ELR (cell line): ENCODE measurements around the gene RABL6.
"Not testable (repeated sequence)": the region's sequence is repeated elsewhere in the genome, so short reads cannot be mapped to it uniquely, and the experiment has no call there.

Experiments
- DNase-seq: peaks from one replicate; pipeline ENCODE4 v3.0.0-alpha.2; 2015; ENCODE audit warnings: low read depth

RABL6 gene

DNA sequence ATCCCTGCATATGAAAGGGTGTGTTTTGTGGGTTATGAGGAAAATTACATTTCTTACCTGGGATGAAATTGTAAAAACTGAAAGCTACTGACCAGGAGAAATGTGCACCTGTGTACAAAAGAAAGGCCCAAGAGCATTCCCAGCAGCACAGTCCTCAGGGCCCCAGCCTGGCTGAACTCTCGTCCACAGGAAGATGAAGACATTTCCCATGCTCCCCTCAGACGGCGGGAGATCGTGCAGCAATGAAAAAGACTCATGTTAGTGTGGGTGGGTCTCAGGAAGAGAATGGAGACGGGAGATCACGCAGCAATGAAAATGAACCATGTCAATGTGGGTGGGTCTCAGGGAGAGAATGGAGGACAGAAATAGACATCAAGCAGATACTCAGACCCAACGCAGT lies 30.8 kb upstream of the RABL6 start:
- no peak for DNase-seq

- no peak for DNase-seq
These were observed 30.4 kb upstream of the RABL6 start for GRCh38 chr9:136777359-136777758.

DNA sequence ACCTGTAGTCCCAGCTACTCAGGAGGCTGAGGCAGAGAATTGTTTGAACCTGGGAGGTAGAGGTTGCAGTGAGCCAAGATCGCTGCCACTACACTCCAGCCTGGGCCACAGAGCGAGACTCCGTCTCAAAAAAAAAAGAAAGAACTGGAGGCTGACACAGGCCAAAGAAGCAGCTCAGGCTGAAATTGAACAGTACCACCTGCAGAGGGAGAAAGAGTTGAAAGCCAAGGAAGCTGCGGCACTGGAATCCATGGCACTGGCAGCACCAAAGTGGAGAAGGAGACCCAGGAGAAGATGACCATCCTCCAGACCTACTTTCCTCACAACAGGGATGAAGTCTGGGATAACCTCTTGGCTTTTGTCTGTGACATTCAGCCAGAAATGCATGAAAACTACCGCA lies 27.9 kb upstream of the RABL6 start:
- DNase-seq, result peak; percentile 28

DNA sequence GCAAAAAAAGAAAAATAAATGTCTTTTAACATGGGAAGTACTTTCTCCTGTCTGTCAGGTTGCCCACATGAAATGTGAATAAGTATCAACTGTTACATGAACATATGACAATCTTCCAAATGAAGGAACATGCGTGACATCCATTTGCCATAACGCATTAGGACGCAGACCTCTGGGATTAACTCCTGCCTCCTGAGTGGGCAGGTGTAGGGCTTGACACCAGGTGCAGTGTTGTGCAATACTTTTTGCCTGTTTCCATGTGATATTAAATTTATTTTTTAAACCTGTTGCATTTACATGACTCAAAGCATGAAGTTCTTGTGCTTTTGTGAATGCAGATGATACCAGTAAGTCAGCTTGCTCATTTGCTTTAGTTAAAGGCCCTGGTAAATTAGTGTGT lies 25.3 kb upstream of the RABL6 start:
- DNase-seq, result no peak

DNA sequence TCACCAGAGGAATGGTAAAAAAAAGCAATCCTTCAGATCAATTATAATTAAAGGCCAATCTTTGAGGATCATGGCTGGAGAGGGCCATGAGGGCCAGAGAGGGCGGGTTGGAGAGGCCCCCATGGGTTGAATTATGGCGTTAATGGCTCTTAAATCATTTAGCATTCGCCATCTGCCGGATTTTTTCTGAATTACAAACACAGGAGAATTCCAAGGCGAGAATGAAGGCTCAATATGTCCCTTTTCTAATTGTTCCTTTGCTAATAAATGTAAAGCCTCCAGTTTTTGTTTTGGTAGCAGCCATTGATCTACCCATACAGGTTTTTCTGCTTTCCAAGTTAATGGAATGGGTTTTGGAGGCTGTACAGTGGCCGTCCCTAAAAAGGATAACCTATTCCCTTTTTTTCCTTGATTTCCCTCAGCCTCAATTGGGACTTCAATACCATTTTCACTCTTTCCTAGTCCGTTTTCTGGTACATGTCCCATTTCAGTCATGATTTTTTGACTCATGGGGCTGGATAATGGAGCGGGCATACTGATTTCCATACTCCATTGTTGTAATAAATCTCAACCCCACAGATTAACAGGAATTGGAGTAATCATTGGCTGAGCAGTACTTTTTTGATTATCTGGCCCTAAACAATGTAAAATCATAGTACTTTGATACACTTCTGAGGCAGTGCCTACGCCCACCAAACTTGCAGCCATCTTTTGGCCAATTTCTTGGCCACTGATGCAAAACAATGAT lies 23.3 kb upstream of the RABL6 start:
- peak; percentile 68 for DNase-seq

- DNase-seq, result no peak
These were observed 22.8 kb upstream of the RABL6 start for GRCh38 chr9:136784997-136785361.

DNA sequence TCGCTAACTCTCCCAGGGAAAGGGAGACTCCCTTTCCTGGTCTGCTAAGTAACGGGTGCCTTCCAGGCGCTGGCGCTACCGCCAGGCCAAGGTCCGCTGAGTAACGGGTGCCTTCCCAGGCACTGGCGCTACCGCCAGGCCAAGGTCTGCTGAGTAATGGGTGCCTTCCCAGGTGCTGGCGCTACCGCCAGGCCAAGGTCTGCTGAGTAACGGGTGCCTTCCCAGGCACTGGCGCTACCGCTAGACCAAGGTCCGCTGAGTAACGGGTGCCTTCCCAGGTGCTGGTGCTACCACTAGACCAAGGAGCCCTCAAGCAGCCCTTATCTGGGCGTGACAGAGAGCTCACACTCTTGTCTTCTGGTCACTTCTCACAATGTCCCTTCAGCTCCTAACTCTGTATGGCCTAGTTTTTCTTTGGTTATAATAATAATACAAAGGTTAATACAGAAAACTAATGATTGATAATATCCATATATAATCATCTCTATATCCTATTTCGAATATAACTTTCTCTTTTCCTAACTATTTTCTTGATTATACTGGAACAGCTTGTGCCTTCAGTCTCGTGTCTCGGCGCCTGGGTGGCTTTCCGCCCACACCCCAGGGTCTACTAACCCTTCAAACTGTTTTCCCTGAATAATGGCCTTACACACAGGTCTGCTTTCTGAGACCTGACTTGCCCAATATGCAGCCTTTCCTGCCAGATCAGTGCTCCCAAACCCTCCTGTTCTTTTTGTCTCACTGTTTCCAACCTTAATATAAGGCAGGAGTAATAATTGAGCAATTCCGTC lies 22.0 kb upstream of the RABL6 start:
- not testable (repeated sequence) for DNase-seq

- DNase-seq, result no peak
These were observed 21.3 kb upstream of the RABL6 start for GRCh38 chr9:136786451-136786850.

GRCh38 chr9:136786983-136787382 lies 20.8 kb upstream of the RABL6 start:
- not testable (repeated sequence) for DNase-seq

GRCh38 chr9:136787690-136788400 lies 19.9 kb upstream of the RABL6 start:
- peak; percentile 75 for DNase-seq

- not testable (repeated sequence) for DNase-seq
These were observed 18.9 kb upstream of the RABL6 start for GRCh38 chr9:136788644-136789522.

DNA sequence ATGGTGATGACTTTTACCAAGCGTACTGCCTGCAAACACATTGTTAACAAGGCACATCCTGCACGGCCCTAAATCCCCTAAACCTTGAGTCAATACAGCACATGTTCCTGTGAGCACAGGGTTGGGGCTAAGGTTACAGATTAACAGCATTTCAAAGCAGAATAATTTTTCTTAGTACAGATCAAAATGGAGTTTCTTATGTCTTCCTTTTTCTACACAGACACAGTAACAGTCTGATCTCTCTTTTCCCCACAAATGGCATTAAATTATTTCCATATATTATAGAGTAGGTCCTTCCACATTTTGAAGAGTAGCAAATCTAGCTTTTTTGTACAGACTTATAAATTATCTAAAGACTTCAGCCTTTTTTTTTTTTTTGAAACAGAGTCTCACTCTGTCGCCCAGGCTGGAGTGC lies 18.2 kb upstream of the RABL6 start:
- DNase-seq, result no peak

GRCh38 chr9:136790640-136791515 lies 16.9 kb upstream of the RABL6 start, which contains the start of gene TMEM141:
Gene TMEM141 (plus strand): TSS chr9:136791344. CDS start chr9:136791371, 27 bp downstream.
- peak; percentile 99 for DNase-seq

- peak; percentile 49 for DNase-seq
These were observed 16.1 kb upstream of the RABL6 start for GRCh38 chr9:136791516-136792276.

- DNase-seq, result no peak
These were observed 15.2 kb upstream of the RABL6 start for GRCh38 chr9:136792321-136793085.

- no peak for DNase-seq
These were observed 14.4 kb upstream of the RABL6 start for GRCh38 chr9:136793086-136793946.

DNA sequence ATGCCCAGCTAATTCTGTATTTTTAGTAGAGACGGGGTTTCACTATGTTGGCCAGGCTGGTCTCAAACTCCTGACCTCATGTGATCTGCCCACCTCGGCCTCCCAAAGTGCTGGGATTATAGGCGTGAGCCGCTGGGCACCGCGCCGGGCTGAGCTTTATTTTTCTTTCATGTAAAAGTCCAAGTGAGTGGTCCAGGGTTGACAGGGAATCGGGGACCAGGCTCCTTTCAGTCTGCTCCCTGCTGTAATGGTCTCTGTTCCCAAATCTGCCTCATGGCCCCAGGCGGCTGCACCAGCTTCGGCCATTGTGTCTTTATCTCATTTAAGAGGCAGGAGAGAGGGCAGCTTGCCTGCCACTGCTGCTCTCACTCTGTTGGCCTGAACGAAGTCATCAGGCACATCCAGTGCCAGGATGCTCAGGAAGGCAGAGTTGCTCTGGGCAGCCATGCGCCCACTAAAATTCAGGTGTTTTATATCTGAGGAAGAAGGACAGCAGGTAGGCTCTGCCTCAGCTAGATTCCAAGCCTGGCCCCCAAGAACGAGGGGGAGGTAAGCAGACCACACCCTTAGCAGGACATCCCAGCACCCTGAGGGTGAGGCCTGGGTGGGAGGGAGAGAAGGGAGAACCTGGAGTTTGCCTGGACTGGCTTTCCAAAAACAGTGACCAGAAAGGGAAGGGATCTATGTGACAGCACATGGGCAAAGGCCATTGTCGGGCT lies 13.3 kb upstream of the RABL6 start:
- no peak for DNase-seq

DNA sequence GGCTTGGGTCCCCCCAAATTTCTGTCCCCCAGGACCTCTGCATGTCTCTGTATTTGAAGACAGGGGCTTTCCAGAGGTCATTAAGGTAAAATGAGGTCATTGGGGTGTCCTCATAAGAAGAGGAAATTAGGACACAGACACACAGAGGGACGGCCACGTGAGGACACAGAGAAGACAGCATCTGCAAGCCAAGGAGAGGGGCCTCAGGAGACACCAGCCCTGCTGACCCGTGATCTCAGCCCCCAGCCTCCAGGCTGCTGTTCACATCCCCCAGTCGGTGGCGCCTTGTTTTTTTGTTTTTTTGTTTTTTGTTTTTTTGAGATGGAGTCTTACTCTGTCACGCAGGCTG lies 12.8 kb upstream of the RABL6 start:
- no peak for DNase-seq
